Measurements from ENCODE around the gene RNF220.

- TF ChIP-seq CTCF (conservative IDR thresholded peaks at IDR 0.05; ENCODE audit: low read depth, low read length), result no peak
- TF ChIP-seq EZH2 (IDR thresholded peaks at IDR 0.05; ENCODE audit: low read length, unreplicated experiment), result no peak
These were observed 108.1 kb downstream of the RNF220 start for GRCh38 chr1:44513111-44513510.
